Loucy (cell line): ENCODE results near the gene C16orf82.

ENCODE experiments used
- H2AFZ ChIP-seq: fragments of 200-600 bp; sonication (generic); 2 replicates; pipeline ENCODE4 v1.6.0; 2016; ENCODE audit warnings: antibody characterized with exemption, mild to moderate bottlenecking, low read length, moderate library complexity
- H3F3A ChIP-seq: fragments of 200-600 bp; 2 replicates; pipeline ENCODE4 v1.6.0; 2016; ENCODE audit warnings: antibody characterized with exemption, low read depth, mild to moderate bottlenecking
- H3K27me3 ChIP-seq: fragments of 200-600 bp; sonication (generic); 2 replicates; pipeline ENCODE4 v1.6.1; 2014; ENCODE audit warnings: low read length, mild to moderate bottlenecking; ENCODE audit not compliant: insufficient read depth, poor library complexity, severe bottlenecking
- H3K36me3 ChIP-seq: fragments of 200-600 bp; sonication (generic); 2 replicates; pipeline ENCODE4 v1.6.1; 2016; ENCODE audit warnings: low read length; ENCODE audit not compliant: insufficient read depth
- H3K4me1 ChIP-seq: fragments of 200-600 bp; sonication (generic); 2 replicates; pipeline ENCODE4 v1.5.1; 2014; ENCODE audit warnings: low read length, mild to moderate bottlenecking; ENCODE audit not compliant: insufficient read depth, poor library complexity, severe bottlenecking
- H3K4me2 ChIP-seq: fragments of 200-600 bp; sonication (generic); 2 replicates; pipeline ENCODE4 v1.6.0; 2014; ENCODE audit warnings: antibody characterized with exemption, low read length, low read depth, mild to moderate bottlenecking; ENCODE audit not compliant: poor library complexity, severe bottlenecking
- H3K4me3 ChIP-seq: fragments of 200-600 bp; sonication (generic); 2 replicates; pipeline ENCODE4 v1.5.1; 2014; ENCODE audit warnings: low read length, mild to moderate bottlenecking, mixed read lengths; ENCODE audit not compliant: poor library complexity, severe bottlenecking
- H3K79me2 ChIP-seq: fragments of 200-600 bp; sonication (generic); 2 replicates; pipeline ENCODE4 v1.6.1; 2014; ENCODE audit warnings: low read length; ENCODE audit not compliant: insufficient read depth
- H3K9ac ChIP-seq: fragments of 200-600 bp; sonication (generic); 2 replicates; pipeline ENCODE4 v1.6.0; 2014; ENCODE audit warnings: mild to moderate bottlenecking, low read depth, low read length, moderate library complexity; ENCODE audit not compliant: poor library complexity, severe bottlenecking
- H3K9me2 ChIP-seq: fragments of 200-600 bp; sonication (generic); replicated peaks from 2 replicates; pipeline ENCODE4 v1.6.1; 2016; ENCODE audit warnings: low read depth, low read length, mixed read lengths
- H3K9me3 ChIP-seq: fragments of 200-600 bp; sonication (generic); 2 replicates; pipeline ENCODE4 v1.6.1; 2014; ENCODE audit warnings: mild to moderate bottlenecking, antibody characterized with exemption, low read length, low read depth; ENCODE audit not compliant: insufficient read depth
- H4K20me1 ChIP-seq: fragments of 200-600 bp; sonication (generic); 2 replicates; pipeline ENCODE4 v1.6.0; 2014; ENCODE audit warnings: antibody characterized with exemption, low read length, mild to moderate bottlenecking; ENCODE audit not compliant: insufficient read depth, poor library complexity, severe bottlenecking
- CTCF ChIP-seq: fragments of 200-600 bp; sonication (generic); conservative IDR thresholded peaks from 2 replicates; pipeline ENCODE4 v1.5.1; 2014; ENCODE audit warnings: mild to moderate bottlenecking, antibody characterized with exemption, low read length
- EZH2phosphoT487 ChIP-seq: fragments of 200-600 bp; IDR thresholded peaks from 2 replicates; pipeline ENCODE4 v1.6.1; 2018; ENCODE audit warnings: antibody characterized with exemption, mild to moderate bottlenecking, moderate library complexity, borderline replicate concordance

C16orf82 gene

GRCh38 chr16:27066668-27067537 lies at the start of gene C16orf82:
TSS of gene C16orf82 (plus strand) at chr16:27066927.
- Histone ChIP-seq H3K9me3 (no peaks in the 10 kb centered on the region), H3K4me2 (no peak within 1 kb of the TSS), H3K4me3 (no peak within 1 kb of the TSS), H3K27me3 (no peaks in the 10 kb centered on the region), H4K20me1 (no peaks in the 10 kb centered on the region), H2AFZ (no peak within 1 kb of the TSS), H3K79me2 (no peaks in the 10 kb centered on the region), H3K36me3 (no peaks in the 10 kb centered on the region), H3K9me2 (no peaks in the 10 kb centered on the region), H3K9ac (no peak within 1 kb of the TSS), H3F3A (no peaks in the 10 kb centered on the region), H3K4me1 (no peaks in the 10 kb centered on the region)
- TF ChIP-seq EZH2phosphoT487 (no peak), CTCF (no peak)

- Histone ChIP-seq H3K27me3 (no peaks in the 10 kb centered on the region), H3K9me3 (no peaks in the 10 kb centered on the region; the same call in 1 of the 2 replicates), H2AFZ (no peak overlapping the region), H3K4me3 (no peak overlapping the region), H3F3A (no peaks in the 10 kb centered on the region), H3K79me2 (no peaks in the 10 kb centered on the region), H3K9me2 (no peaks in the 10 kb centered on the region), H3K9ac (no peak overlapping the region), H3K4me2 (no peak overlapping the region), H3K4me1 (no peaks in the 10 kb centered on the region), H4K20me1 (no peaks in the 10 kb centered on the region), H3K36me3 (no peaks in the 10 kb centered on the region)
- TF ChIP-seq EZH2phosphoT487 (no peak), CTCF (no peak)
Observed at GRCh38 chr16:27020031-27020430, 46.7 kb upstream of the C16orf82 start.

GRCh38 chr16:27024010-27024409 lies 42.7 kb upstream of the C16orf82 start:
- H3K9ac ChIP-seq, result no peak overlapping the region

More at GRCh38 chr16:27024010-27024409, 42.7 kb upstream of the C16orf82 start:
- Histone ChIP-seq H3K27me3 (no peaks in the 10 kb centered on the region), H3K4me2 (no peak overlapping the region), H3K9me2 (no peaks in the 10 kb centered on the region), H3F3A (no peaks in the 10 kb centered on the region), H3K79me2 (no peaks in the 10 kb centered on the region), H2AFZ (no peak overlapping the region), H3K4me1 (no peaks in the 10 kb centered on the region), H3K36me3 (no peaks in the 10 kb centered on the region), H4K20me1 (no peaks in the 10 kb centered on the region), H3K4me3 (no peak overlapping the region), H3K9me3 (no peaks in the 10 kb centered on the region; the same call in 1 of the 2 replicates)
- no peak for TF ChIP-seq CTCF
- no peak for TF ChIP-seq EZH2phosphoT487
